Tibial nerve (tissue), 3 donors: ENCODE data around the gene KDM4C.

Source experiments
- CTCF ChIP-seq, 5 experiments: fragments of 200-600 bp in 3 of 5; fragments of 450-650 bp in 2 of 5; sonication (generic) in 3 of 5; IDR thresholded peaks; one replicate each; pipeline ENCODE4 v1.5.1; 2016 to 2019; ENCODE audit warnings: antibody characterized with exemption in 5 of 5, mild to moderate bottlenecking in 3 of 5, moderate library complexity in 2 of 5
- POLR2A ChIP-seq, 2 donors: fragments of 450-650 bp; IDR thresholded peaks; one replicate each; pipeline ENCODE4 v1.6.1; 2017; ENCODE audit warnings: antibody characterized with exemption in 2 of 2, mild to moderate bottlenecking in 2 of 2, moderate library complexity in 2 of 2

GRCh38 chr9:6759185-6759977 lies 1.6 kb downstream of the KDM4C start:
- TF ChIP-seq CTCF (IDR thresholded peaks at IDR 0.05) (no peak), POLR2A (IDR thresholded peaks at IDR 0.05) (no peak)
